Left cardiac atrium (tissue), 4 donors: ENCODE data around the gene TKTL2. TPM values are rescaled to one million over a fixed set of nuclear protein-coding genes. Genes with fewer than 3 reads are reported as not detected.

Experiments used
- ATAC-seq, 2 donors: fragments of 200-7000 bp; cut with Tn5 transposase; one replicate each; pipeline ENCODE4 v1.9.1; 2020; ENCODE audit warnings: mild to moderate bottlenecking in 2 of 2, moderate library complexity in 2 of 2
- DNase-seq: peaks from one replicate; pipeline ENCODE4 v3.0.0-alpha.2; 2020
- intact Hi-C, 2 donors: fragments of 100-400 bp; cut with DNase I; formaldehyde crosslinking; loops; one replicate each; pipeline versions ENCODE4 v1.14.1 to v1.15.1; 2022 to 2023
- long read RNA-seq: library from polyadenylated mRNA; unstranded; transcript quantifications from one replicate; pipeline ENCODE4 v2.0.0, GENCODE V29; 2021
- total RNA-seq, 2 donors: library from RNA; stranded (reverse); fragmentation: NEBNext Ultra II Directional; extraction: Animal tissue kit (Norgen Biotek cat#: 25700); gene quantifications; one replicate each; pipeline ENCODE4 v1.2.1, GENCODE V29; 2021
- donor health status: DM: no; HTN: yes; CAD: no.
- donor health status: DM: no; HTN: yes; CAD: no; lungs with severe emphysema.
- donor health status: DM: yes; HTN: yes; CAD: no.
- donor health status: Dilated cardiomyopathy.

Gene TKTL2
- not detected for total RNA-seq
- long read RNA-seq, result 0 reads

GRCh38 chr4:163473576-163473975, at the start of gene TKTL2:
TKTL2 (minus strand) TSS chr4:163473754; CDS start chr4:163473734, 20 bp downstream.
- DNase-seq (no peak), ATAC-seq (no peak)
- intact Hi-C loops, result no loop called here

GRCh38 chr4:163515198-163515597, 41.6 kb upstream of the TKTL2 start:
- intact Hi-C loops, result no loop called here
- DNase-seq (no peak), ATAC-seq (no peak)

- intact Hi-C loops, result no loop called here
- no peak for ATAC-seq
- DNase-seq, result no peak
These were observed 31.8 kb upstream of the TKTL2 start for GRCh38 chr4:163505374-163505773.

- no peak for ATAC-seq
- intact Hi-C loops, result no loop called here
These were observed 27.0 kb upstream of the TKTL2 start for GRCh38 chr4:163500586-163500985.

GRCh38 chr4:163495900-163496299, 22.3 kb upstream of the TKTL2 start:
- no peak for ATAC-seq
- intact Hi-C loops, result no loop called here
- DNase-seq, result no peak

More at GRCh38 chr4:163500586-163500985, 27.0 kb upstream of the TKTL2 start:
- no peak for DNase-seq

- ATAC-seq, result peak; percentile 96
- intact Hi-C loops, result no loop called here
- peak; percentile 90 for DNase-seq
These were observed 21.0 kb upstream of the TKTL2 start, which contains the start of gene TMA16 for GRCh38 chr4:163494360-163495241. TMA16 (plus strand) TSS chr4:163494690; CDS start chr4:163494802, 112 bp downstream.

- intact Hi-C loops, result no loop called here
- peak; percentile 28 for DNase-seq
- ATAC-seq, result no peak
These were observed 20.2 kb upstream of the TKTL2 start for GRCh38 chr4:163493643-163494359.

- ATAC-seq (no peak), DNase-seq (no peak)
- intact Hi-C loops, result no loop called here
These were observed 19.5 kb upstream of the TKTL2 start for GRCh38 chr4:163492951-163493504.

- no peak for DNase-seq
- no peak for ATAC-seq
- intact Hi-C loops, result no loop called here
These were observed 16.4 kb upstream of the TKTL2 start for GRCh38 chr4:163489929-163490328.

- intact Hi-C loops, result no loop called here
- ATAC-seq, result no peak
These were observed 12.8 kb upstream of the TKTL2 start for GRCh38 chr4:163486321-163486720.

GRCh38 chr4:163485589-163485988, 12.0 kb upstream of the TKTL2 start:
- no peak for DNase-seq
- no peak for ATAC-seq
- intact Hi-C loops, result no loop called here

More at GRCh38 chr4:163486321-163486720, 12.8 kb upstream of the TKTL2 start:
- DNase-seq, result no peak

GRCh38 chr4:163484906-163485305, 11.4 kb upstream of the TKTL2 start:
- intact Hi-C loops, result loop anchor here (5.0 kb wide), 2 partner anchors 57 to 62 kb away; no protein-coding TSS in a partner anchor
- peak; percentile 25 to 76 for ATAC-seq
- DNase-seq, result peak; percentile 40

GRCh38 chr4:163482190-163482589, 8.6 kb upstream of the TKTL2 start:
- ATAC-seq (no peak), DNase-seq (no peak)
- intact Hi-C loops, result loop anchor here (5.0 kb wide), 2 partner anchors 60 to 65 kb away; no protein-coding TSS in a partner anchor

- ATAC-seq, result no peak
- DNase-seq, result no peak
- intact Hi-C loops, result no loop called here
These were observed 3.3 kb upstream of the TKTL2 start for GRCh38 chr4:163476761-163477438.

- intact Hi-C loops, result no loop called here
- ATAC-seq, result no peak
- DNase-seq, result no peak
These were observed 473 bp upstream of the TKTL2 start for GRCh38 chr4:163474027-163474426.

- DNase-seq (no peak), ATAC-seq (no peak)
- intact Hi-C loops, result no loop called here
These were observed 424 bp downstream of the TKTL2 start for GRCh38 chr4:163473130-163473529.

- intact Hi-C loops, result no loop called here
- ATAC-seq (no peak), DNase-seq (no peak)
These were observed 3.2 kb downstream of the TKTL2 start for GRCh38 chr4:163470391-163470790.

- DNase-seq (no peak), ATAC-seq (no peak)
- intact Hi-C loops, result no loop called here
These were observed 6.3 kb downstream of the TKTL2 start for GRCh38 chr4:163467082-163467770.

GRCh38 chr4:163462556-163462955, 11.0 kb downstream of the TKTL2 start:
- intact Hi-C loops, result no loop called here
- DNase-seq (no peak), ATAC-seq (no peak)
